Measurements from ENCODE around the gene KRTAP22-1.

The KRTAP22-1 gene

GRCh38 chr21:30628109-30628508 lies 27.2 kb downstream of the KRTAP22-1 start:
- DNase-seq: no peak

- DNase-seq: no peak
Observed at GRCh38 chr21:30629200-30629599, 28.3 kb downstream of the KRTAP22-1 start.

- DNase-seq: no peak
Observed at GRCh38 chr21:30634906-30635305, 34.0 kb downstream of the KRTAP22-1 start, which contains the start of gene KRTAP20-2. Gene KRTAP20-2 (plus strand): TSS chr21:30635206. CDS start chr21:30635264, 58 bp downstream.

- no peak for DNase-seq
Observed at GRCh38 chr21:30638686-30639085, 37.8 kb downstream of the KRTAP22-1 start.

- DNase-seq: no peak
Observed at GRCh38 chr21:30642564-30642963, 41.7 kb downstream of the KRTAP22-1 start, which contains the start of gene KRTAP20-3. Gene KRTAP20-3 (plus strand): TSS chr21:30642864.

GRCh38 chr21:30646904-30647414 lies 46.1 kb downstream of the KRTAP22-1 start:
- no peak for DNase-seq

Data from DMS 273 treated with DMSO at 0.1 percent for 48 hours (cell line).